Measurements from ENCODE around the gene CYTIP.
"Not testable (repeated sequence)": the region's sequence is repeated elsewhere in the genome, so short reads cannot be mapped to it uniquely, and the experiment has no call there.

Gene CYTIP

GRCh38 chr2:157424374-157424773 is 19.5 kb downstream of the CYTIP start:
- DNase-seq (ENCODE audit: low read depth in 2 of 2) = no peak

GRCh38 chr2:157421964-157422363 is 21.9 kb downstream of the CYTIP start:
- no peak for DNase-seq (ENCODE audit: low read depth in 2 of 2)

DNA sequence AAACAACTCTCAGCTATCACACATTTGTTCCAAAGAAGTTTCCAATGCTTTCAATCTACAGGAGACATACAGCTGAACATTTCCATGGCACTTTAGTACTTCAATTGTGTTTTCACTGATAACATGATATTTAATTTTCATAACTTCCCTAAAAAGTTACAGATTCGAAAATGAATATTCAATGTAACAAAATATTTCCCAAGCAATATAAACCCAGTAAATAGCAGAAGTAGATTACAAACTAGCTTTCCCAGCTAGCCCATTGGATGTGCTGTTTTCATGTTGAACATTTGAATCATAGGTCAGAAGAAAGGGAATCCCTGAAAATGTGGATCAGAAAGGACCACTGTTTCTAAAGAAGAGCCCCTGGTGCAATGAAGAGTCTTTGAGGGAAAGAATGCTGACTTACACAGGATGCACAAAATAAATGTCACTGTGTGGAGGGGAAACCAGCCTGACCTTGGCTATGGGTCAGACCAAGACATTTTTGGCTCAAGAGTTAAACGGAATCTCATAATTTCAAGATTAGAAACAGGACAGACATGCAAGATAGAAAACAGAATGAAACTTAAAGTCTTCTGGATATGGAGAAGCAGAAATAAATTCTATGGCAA is 22.5 kb downstream of the CYTIP start:
- no peak for DNase-seq (ENCODE audit: low read depth in 2 of 2)

DNA sequence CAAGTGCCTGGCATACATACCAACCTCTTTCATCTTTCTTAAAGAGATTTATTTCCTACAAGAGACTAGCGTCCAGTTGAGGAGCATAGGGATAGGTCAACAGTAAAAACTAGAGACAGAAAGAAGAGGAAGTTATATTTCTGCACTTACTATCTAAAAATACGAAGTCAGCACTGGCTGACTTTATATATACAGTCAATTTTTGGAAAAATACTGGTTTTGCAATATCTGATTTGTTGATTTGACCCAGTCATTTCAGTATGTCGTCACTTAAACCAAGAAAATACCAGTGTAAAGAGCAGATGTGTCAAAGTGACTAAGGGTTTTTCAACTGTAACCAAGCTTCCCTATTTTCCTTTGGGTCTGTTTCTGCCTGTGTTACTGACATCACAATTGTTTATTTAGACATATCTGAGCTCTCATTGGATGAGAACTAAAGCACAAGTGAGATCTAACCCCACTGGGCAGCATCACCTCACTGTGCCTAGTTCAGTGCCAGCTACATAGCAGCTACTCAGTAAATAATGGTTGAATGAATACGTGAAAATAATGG is 23.0 kb downstream of the CYTIP start:
- DNase-seq (ENCODE audit: low read depth in 2 of 2) = no peak

GRCh38 chr2:157419031-157419575 is 24.8 kb downstream of the CYTIP start:
- no peak for DNase-seq (ENCODE audit: low read depth in 2 of 2)

GRCh38 chr2:157418239-157418641 is 25.6 kb downstream of the CYTIP start:
- DNase-seq (ENCODE audit: low read depth in 2 of 2) = no peak

- no peak for DNase-seq (ENCODE audit: low read depth in 2 of 2)
Measured at GRCh38 chr2:157415591-157416101, 28.2 kb downstream of the CYTIP start.

DNA sequence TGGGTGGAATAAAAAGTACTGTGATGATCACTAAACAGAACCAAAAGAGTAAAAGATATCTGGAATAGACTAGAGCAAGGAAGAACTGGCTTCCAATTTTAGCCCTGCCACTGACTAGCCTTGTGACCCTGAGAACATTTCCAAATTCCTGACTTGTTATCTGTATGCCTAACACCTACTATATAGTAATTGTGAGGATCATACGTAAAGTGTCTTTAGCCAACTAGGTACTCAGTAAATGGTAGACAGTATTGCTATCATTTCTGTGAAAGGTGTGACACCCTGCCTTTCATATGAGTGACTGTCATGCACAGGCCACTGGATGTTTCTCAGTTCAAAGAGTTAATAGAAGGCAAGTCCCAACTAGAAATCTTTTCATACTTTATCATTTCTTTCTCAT is 29.8 kb downstream of the CYTIP start:
- DNase-seq (ENCODE audit: low read depth in 2 of 2) = no peak

- no peak for DNase-seq (ENCODE audit: low read depth in 2 of 2)
Measured at GRCh38 chr2:157413326-157414035, 30.4 kb downstream of the CYTIP start.

DNA sequence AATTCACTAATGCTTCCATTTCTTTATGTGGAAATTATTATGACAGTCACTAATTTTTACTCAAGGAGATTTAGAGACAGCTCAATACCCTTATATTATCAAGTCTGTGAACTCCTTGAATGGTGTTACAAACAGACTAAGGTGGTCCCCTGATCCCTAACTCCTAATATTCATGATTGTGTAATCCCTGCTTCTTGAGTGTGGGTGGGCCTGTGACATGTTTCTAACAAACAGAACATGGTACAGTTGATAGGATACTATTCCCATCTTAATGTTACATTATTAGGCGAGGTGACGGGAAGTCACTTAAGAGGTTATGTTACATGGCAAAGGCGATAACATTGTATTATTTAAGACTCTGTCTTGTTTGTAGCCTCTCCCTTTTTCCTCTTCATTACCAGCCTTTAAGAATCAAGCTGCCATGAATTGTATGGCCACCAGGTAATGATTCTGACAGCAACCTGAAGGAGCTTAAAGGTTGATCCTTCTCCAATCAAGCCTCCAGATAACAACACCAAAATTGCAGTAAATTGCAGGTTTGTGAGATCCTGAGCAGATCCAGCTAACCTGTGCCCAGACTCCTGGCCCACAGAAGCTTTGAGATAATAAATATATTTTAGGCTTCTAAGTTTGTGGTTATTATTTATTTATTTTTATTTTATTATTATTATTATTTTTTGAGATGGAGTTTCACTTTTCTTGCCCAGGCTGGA is 32.1 kb downstream of the CYTIP start:
- no peak for DNase-seq (ENCODE audit: low read depth in 2 of 2)

GRCh38 chr2:157405398-157405797 is 38.5 kb downstream of the CYTIP start:
- not testable (repeated sequence) for DNase-seq (ENCODE audit: low read depth in 2 of 2)

DNA sequence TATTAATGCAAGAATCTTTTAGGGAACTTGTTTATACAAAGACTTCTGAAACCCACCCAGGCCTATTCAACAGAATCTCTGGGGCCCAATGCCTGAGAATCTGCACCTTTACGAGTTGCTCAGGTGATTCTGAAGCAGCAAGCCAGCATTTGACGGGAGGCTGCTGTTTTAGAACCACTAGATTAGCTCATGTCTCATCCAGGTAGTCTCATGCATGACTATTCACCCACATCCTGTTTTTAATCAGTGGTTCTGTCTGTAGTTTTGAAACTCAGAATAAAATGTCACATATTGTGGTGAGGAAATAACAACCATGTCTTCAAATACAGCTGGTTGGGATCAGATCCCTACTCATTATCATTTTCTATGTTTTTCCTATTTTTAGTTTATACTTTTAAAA is 39.5 kb downstream of the CYTIP start:
- DNase-seq (ENCODE audit: low read depth in 2 of 2) = peak in 1 of 2 donors; percentile 43

DNA sequence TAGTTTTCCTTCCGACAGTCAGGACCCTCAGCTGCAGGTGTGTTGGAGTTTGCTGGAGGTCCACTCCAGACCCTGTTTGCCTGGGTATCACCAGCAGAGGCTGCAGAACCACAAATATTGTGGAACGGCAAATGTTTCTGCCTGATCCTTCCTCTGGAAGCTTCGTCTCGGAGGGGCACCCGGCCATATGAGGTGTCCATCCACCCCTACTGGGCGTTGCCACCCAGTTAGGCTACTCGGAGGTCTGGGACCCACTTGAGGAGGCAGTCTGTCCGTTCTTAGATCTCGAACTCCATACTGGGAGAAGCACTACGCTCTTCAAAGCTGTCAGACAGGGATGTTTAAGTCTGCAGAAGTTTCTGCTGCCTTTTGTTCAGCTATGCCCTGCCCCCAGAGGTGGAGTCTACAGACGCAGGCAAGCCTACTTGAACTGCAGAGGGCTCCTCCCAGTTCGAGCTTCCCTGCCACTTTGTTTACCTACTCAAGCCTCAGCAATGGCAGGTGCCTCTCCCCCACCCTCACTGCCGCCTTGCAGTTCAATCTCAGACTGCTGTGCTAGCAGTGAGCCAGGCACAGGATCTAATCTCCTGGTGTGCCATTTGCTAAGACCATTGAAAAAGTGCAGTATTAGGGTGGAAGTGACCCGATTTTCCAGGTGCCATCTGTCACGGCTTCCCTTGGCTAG is 40.9 kb downstream of the CYTIP start:
- not testable (repeated sequence) for DNase-seq (ENCODE audit: low read depth in 2 of 2)

GRCh38 chr2:157395811-157396210 is 48.1 kb downstream of the CYTIP start:
- DNase-seq (ENCODE audit: low read depth in 2 of 2) = no peak

GRCh38 chr2:157394928-157395327 is 49.0 kb downstream of the CYTIP start:
- no peak for DNase-seq (ENCODE audit: low read depth in 2 of 2)

GRCh38 chr2:157393348-157393747 is 50.5 kb downstream of the CYTIP start:
- DNase-seq (ENCODE audit: low read depth in 2 of 2) = no peak

DNA sequence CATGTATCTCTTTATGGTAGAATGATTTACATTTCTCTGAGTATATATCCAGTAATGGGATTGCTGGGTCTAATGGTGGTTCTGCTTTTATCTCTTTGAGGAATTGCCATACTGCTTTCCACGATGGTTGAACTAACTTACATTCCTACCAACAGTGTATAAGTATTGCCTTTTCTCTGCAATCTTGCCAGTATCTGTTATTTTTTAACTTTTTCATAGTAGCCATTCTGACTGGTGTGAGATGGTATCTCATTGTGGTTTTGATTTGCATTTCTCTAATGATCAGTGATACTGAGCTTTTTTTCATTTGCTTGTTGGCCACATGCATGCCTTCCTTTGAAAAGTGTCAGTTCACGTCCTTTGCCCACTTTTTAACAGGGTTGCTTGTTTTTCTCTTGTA is 55.1 kb downstream of the CYTIP start:
- no peak for DNase-seq (ENCODE audit: low read depth in 2 of 2)

GRCh38 chr2:157386747-157387146 is 57.1 kb downstream of the CYTIP start:
- DNase-seq (ENCODE audit: low read depth in 2 of 2) = no peak

GRCh38 chr2:157386247-157386646 is 57.6 kb downstream of the CYTIP start:
- DNase-seq (ENCODE audit: low read depth in 2 of 2) = no peak

- no peak for DNase-seq (ENCODE audit: low read depth in 2 of 2)
Measured at GRCh38 chr2:157377861-157378260, 66.0 kb downstream of the CYTIP start.

- no peak for DNase-seq (ENCODE audit: low read depth in 2 of 2)
Measured at GRCh38 chr2:157376041-157376440, 67.8 kb downstream of the CYTIP start.

DNA sequence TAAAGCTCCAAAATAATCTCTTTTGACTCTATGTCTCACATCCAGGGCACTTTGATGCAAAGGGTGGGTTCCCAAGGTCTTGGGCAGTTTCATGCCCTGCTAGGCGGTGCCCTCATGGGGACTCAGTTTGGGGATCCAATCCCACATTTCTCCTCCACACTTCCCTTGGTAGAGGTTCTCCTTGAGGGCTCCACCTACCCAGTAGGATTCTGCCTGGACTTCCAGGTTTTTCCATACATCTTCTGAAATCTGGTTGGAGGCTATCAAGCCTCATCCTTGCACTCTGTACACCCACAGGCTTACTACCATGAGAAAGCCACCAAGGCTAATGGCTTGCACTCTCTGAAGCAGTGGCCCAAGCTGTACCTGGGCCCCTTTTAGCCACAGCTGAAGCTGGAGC is 68.5 kb downstream of the CYTIP start:
- no peak for DNase-seq (ENCODE audit: low read depth in 2 of 2)
